ENCODE results near the gene RASA3.

The RASA3 gene

DNA sequence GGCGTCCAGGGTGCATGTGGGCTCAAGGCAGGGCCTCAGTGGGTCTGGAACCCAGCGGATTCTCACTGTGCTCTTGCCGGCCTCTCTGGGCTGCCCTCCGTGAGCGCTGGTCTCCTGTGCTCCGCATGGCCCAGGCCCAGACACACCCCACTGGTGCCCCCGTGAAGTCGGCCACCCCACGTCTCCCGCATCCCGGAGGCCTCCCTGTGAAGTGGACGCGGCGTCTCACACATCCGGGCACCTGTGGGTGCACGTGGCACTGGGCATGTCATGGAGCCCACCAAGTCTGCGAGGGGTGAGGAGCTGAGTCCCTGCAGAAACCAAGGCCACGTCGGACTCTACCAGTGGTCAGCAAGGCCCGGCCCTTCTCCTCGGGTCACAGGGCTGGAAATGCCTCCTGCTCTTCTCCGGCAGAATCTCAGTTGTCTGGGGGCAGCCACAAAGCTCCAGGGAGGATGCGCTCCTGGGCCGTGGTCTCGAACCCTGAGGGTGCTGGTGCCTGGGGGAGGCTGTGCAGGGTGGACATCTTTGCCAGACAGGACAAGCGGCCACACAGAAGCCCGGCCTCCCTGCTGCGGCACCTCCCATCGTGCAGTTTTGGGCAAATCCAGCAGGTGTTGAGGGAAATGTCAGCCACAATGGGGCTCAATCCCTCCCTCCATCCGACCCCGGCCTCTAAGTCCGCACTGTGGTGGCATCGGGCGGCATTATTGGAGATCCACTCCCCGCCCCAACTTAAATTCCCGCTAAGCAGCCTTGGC is 160.8 kb downstream of the RASA3 start:
- TF ChIP-seq, protein P1, sequence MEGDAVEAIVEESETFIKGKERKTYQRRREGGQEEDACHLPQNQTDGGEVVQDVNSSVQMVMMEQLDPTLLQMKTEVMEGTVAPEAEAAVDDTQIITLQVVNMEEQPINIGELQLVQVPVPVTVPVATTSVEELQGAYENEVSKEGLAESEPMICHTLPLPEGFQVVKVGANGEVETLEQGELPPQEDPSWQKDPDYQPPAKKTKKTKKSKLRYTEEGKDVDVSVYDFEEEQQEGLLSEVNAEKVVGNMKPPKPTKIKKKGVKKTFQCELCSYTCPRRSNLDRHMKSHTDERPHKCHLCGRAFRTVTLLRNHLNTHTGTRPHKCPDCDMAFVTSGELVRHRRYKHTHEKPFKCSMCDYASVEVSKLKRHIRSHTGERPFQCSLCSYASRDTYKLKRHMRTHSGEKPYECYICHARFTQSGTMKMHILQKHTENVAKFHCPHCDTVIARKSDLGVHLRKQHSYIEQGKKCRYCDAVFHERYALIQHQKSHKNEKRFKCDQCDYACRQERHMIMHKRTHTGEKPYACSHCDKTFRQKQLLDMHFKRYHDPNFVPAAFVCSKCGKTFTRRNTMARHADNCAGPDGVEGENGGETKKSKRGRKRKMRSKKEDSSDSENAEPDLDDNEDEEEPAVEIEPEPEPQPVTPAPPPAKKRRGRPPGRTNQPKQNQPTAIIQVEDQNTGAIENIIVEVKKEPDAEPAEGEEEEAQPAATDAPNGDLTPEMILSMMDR (conservative IDR thresholded peaks at IDR 0.05; ENCODE audit: low read length): no peak
- no peak for TF ChIP-seq EZH2phosphoT487 (IDR thresholded peaks at IDR 0.05; ENCODE audit: borderline replicate concordance)
- no peaks in the 10 kb centered on the region for H3K27me3 ChIP-seq (ENCODE audit: insufficient read depth, low read length, poor library complexity, severe bottlenecking)
- no peaks in the 10 kb centered on the region for H3K9me2 ChIP-seq (replicated peaks; ENCODE audit: low read depth, low read length)
- H3K36me3 ChIP-seq (ENCODE audit: insufficient read depth, low read length): peaks cover 3% of the 10 kb centered on the region; the same call in 1 of the 2 replicates
- H4K20me1 ChIP-seq (ENCODE audit: insufficient read depth, low read length, poor library complexity, severe bottlenecking): no peaks in the 10 kb centered on the region
- H3K9me3 ChIP-seq (ENCODE audit: insufficient read depth, low read depth, low read length): no peaks in the 10 kb centered on the region
- no peaks in the 10 kb centered on the region for H3F3A ChIP-seq (ENCODE audit: low read depth)
- H3K9ac ChIP-seq (ENCODE audit: low read depth, low read length, poor library complexity, severe bottlenecking): no peak overlapping the region
- no peak overlapping the region for H2AFZ ChIP-seq (ENCODE audit: low read length)
- H3K79me2 ChIP-seq (ENCODE audit: insufficient read depth, low read length): no peaks in the 10 kb centered on the region
- no peaks in the 10 kb centered on the region for H3K4me1 ChIP-seq (ENCODE audit: insufficient read depth, low read length, poor library complexity, severe bottlenecking)
- H3K4me3 ChIP-seq (ENCODE audit: low read length, poor library complexity, severe bottlenecking): no peak overlapping the region
- H3K4me2 ChIP-seq (ENCODE audit: low read depth, low read length, poor library complexity, severe bottlenecking): no peak overlapping the region

DNA sequence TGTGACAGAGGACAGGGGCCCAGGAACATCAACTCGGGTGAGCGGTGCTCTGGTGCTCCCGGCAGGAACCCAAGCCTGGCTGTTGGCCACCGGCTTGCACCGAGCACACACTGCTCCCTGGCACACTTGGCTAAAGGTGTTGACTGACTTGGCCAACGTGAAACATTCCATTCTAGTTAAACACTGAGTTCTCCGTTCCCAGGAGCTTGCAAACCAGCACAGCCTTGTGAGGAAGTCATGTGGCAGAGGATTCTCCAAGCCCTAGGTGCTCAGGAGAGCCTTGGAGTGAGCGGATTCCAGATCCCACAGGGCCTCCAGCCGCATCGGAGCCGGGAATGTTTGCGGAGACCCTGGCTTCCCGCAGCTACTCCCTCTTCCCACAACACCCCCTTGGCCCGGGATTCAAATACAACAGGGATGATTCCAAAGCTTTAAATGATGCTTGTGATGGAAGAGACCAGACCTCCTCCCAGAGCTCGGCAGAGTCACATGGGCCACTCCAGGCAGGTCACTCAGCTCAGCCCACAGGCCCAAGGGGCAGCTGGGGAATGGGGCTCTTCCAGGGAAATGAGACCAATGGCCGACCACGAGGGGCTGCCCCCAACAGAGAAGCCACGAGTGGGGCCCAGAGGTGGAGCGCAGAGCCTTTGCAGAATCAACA is 161.5 kb downstream of the RASA3 start:
- H3K4me2 ChIP-seq (ENCODE audit: low read depth, low read length, poor library complexity, severe bottlenecking): no peak overlapping the region
- H3K9ac ChIP-seq (ENCODE audit: low read depth, low read length, poor library complexity, severe bottlenecking): no peak overlapping the region
- no peaks in the 10 kb centered on the region for H3F3A ChIP-seq (ENCODE audit: low read depth)
- no peaks in the 10 kb centered on the region for H3K27me3 ChIP-seq (ENCODE audit: insufficient read depth, low read length, poor library complexity, severe bottlenecking)
- no peaks in the 10 kb centered on the region for H3K79me2 ChIP-seq (ENCODE audit: insufficient read depth, low read length)
- H3K9me2 ChIP-seq (replicated peaks; ENCODE audit: low read depth, low read length): no peaks in the 10 kb centered on the region
- H3K9me3 ChIP-seq (ENCODE audit: insufficient read depth, low read depth, low read length): no peaks in the 10 kb centered on the region
- H3K4me3 ChIP-seq (ENCODE audit: low read length, poor library complexity, severe bottlenecking): no peak overlapping the region
- H3K36me3 ChIP-seq (ENCODE audit: insufficient read depth, low read length): peaks cover 3% of the 10 kb centered on the region; the same call in 1 of the 2 replicates
- no peaks in the 10 kb centered on the region for H3K4me1 ChIP-seq (ENCODE audit: insufficient read depth, low read length, poor library complexity, severe bottlenecking)
- H2AFZ ChIP-seq (ENCODE audit: low read length): no peak overlapping the region
- H4K20me1 ChIP-seq (ENCODE audit: insufficient read depth, low read length, poor library complexity, severe bottlenecking): no peaks in the 10 kb centered on the region
- TF ChIP-seq EZH2phosphoT487 (IDR thresholded peaks at IDR 0.05; ENCODE audit: borderline replicate concordance): no peak
- TF ChIP-seq, protein P1 (conservative IDR thresholded peaks at IDR 0.05; ENCODE audit: low read length): no peak

DNA sequence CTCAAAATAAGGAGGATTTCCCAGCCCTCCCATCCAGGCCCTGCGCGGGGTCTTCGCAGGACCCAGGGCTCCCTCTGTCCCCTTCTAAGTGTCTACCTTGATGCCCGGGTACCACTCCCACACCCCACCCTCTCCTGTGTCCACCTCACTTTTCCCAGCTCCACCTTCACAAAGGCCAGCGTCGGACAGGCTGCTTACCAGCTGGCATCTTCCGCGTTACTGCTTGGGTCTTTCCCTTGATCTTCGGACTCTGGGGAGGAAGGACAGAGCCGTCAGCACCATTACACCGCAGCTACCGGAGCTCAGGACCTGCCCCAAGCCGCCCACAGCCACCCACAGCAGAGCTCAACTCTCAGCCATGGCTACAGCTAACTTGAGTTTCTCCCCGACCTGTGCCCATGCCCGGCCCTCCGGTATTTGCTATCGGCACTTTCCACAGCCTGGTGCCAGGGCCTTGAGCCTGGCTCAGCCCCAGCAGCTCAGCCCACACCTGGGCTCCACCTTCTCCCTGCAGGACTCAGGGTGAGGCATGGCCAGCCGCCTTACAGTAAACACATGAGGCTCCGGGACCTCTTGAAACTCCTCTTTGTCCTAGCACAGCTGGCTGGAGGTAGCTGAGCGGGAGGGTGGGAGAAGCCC is 162.3 kb downstream of the RASA3 start:
- H2AFZ ChIP-seq (ENCODE audit: low read length): no peak overlapping the region
- no peak overlapping the region for H3K4me2 ChIP-seq (ENCODE audit: low read depth, low read length, poor library complexity, severe bottlenecking)
- TF ChIP-seq, protein P1 (conservative IDR thresholded peaks at IDR 0.05; ENCODE audit: low read length): no peak
- TF ChIP-seq EZH2phosphoT487 (IDR thresholded peaks at IDR 0.05; ENCODE audit: borderline replicate concordance): no peak
- no peaks in the 10 kb centered on the region for H3K9me3 ChIP-seq (ENCODE audit: insufficient read depth, low read depth, low read length)
- no peaks in the 10 kb centered on the region for H3K9me2 ChIP-seq (replicated peaks; ENCODE audit: low read depth, low read length)
- H3K79me2 ChIP-seq (ENCODE audit: insufficient read depth, low read length): no peaks in the 10 kb centered on the region
- no peaks in the 10 kb centered on the region for H3K4me1 ChIP-seq (ENCODE audit: insufficient read depth, low read length, poor library complexity, severe bottlenecking)
- H3K36me3 ChIP-seq (ENCODE audit: insufficient read depth, low read length): peaks cover 2% of the 10 kb centered on the region; the same call in 1 of the 2 replicates
- H3K27me3 ChIP-seq (ENCODE audit: insufficient read depth, low read length, poor library complexity, severe bottlenecking): no peaks in the 10 kb centered on the region
- no peaks in the 10 kb centered on the region for H4K20me1 ChIP-seq (ENCODE audit: insufficient read depth, low read length, poor library complexity, severe bottlenecking)
- no peak overlapping the region for H3K9ac ChIP-seq (ENCODE audit: low read depth, low read length, poor library complexity, severe bottlenecking)
- H3F3A ChIP-seq (ENCODE audit: low read depth): no peaks in the 10 kb centered on the region
- H3K4me3 ChIP-seq (ENCODE audit: low read length, poor library complexity, severe bottlenecking): no peak overlapping the region
